Hippocampal formation (tissue), 2 donors: ENCODE data around the gene PER2.

ENCODE experiments used
- DNase-seq, 2 donors: peaks; one replicate each; lab custom pipeline; 2025; lab: John Stamatoyannopoulos, UW

PER2 gene

GRCh38 chr2:238226698-238227586 is 61.5 kb downstream of the PER2 start:
- DNase-seq: no peak

- no peak for DNase-seq
Observed at GRCh38 chr2:238225911-238226697, 62.3 kb downstream of the PER2 start.

GRCh38 chr2:238225121-238225520 is 63.3 kb downstream of the PER2 start:
- DNase-seq: no peak

GRCh38 chr2:238224356-238225035 is 63.9 kb downstream of the PER2 start:
- DNase-seq: no peak

GRCh38 chr2:238220892-238221521 is 67.4 kb downstream of the PER2 start:
- DNase-seq: peak; percentile 58 to 83

GRCh38 chr2:238220274-238220891 is 68.0 kb downstream of the PER2 start:
- DNase-seq: no peak

- peak; percentile 89 to 96 for DNase-seq
Observed at GRCh38 chr2:238216651-238217184, 71.7 kb downstream of the PER2 start.

GRCh38 chr2:238207006-238207405 is 81.4 kb downstream of the PER2 start:
- no peak for DNase-seq

- DNase-seq: no peak
Observed at GRCh38 chr2:238203973-238204683, 84.3 kb downstream of the PER2 start.

GRCh38 chr2:238203094-238203972 is 85.1 kb downstream of the PER2 start, which contains the start of gene ILKAP:
Gene ILKAP, minus strand, starts transcription at chr2:238203695. Its CDS starts 142 bp downstream, at chr2:238203553.
- peak; percentile 84 to 88 for DNase-seq

- no peak for DNase-seq
Observed at GRCh38 chr2:238202326-238203093, 85.9 kb downstream of the PER2 start.
